Measurements from ENCODE around the gene CTPS2. TPM values are rescaled to one million over a fixed set of nuclear protein-coding genes. Genes with fewer than 3 reads are reported as not detected.

CTPS2 gene
- total and polyA plus RNA-seq, 2 experiments from 2014 or later, result 10.4 to 35.5 TPM

DNA sequence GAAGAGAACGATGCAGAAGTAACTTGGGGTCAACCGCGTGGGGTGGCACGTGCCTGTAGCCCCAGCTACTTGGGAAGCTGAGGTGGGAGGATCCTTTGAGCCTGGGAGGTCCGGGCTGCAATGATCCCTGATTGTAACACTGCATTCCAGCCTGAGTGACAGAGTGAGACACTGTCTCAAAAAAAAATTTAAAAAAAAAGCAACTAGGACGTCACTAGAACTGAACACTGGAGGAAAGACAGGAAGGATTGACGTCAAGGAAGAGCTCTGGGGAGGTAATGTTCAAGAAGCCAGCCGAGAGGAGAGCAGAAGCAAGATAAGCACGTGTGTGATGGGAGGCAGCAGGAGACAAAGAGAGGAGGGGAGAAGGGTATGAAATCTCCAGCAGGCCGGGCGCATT, 33.8 kb downstream of the CTPS2 start (continued):
- TF ChIP-seq, protein P1, sequence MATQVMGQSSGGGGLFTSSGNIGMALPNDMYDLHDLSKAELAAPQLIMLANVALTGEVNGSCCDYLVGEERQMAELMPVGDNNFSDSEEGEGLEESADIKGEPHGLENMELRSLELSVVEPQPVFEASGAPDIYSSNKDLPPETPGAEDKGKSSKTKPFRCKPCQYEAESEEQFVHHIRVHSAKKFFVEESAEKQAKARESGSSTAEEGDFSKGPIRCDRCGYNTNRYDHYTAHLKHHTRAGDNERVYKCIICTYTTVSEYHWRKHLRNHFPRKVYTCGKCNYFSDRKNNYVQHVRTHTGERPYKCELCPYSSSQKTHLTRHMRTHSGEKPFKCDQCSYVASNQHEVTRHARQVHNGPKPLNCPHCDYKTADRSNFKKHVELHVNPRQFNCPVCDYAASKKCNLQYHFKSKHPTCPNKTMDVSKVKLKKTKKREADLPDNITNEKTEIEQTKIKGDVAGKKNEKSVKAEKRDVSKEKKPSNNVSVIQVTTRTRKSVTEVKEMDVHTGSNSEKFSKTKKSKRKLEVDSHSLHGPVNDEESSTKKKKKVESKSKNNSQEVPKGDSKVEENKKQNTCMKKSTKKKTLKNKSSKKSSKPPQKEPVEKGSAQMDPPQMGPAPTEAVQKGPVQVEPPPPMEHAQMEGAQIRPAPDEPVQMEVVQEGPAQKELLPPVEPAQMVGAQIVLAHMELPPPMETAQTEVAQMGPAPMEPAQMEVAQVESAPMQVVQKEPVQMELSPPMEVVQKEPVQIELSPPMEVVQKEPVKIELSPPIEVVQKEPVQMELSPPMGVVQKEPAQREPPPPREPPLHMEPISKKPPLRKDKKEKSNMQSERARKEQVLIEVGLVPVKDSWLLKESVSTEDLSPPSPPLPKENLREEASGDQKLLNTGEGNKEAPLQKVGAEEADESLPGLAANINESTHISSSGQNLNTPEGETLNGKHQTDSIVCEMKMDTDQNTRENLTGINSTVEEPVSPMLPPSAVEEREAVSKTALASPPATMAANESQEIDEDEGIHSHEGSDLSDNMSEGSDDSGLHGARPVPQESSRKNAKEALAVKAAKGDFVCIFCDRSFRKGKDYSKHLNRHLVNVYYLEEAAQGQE (IDR thresholded peaks at IDR 0.05; ENCODE audit: unreplicated experiment), result no peak
- no peak for TF ChIP-seq STAT1 (IDR thresholded peaks at IDR 0.05; ENCODE audit: unreplicated experiment)

DNA sequence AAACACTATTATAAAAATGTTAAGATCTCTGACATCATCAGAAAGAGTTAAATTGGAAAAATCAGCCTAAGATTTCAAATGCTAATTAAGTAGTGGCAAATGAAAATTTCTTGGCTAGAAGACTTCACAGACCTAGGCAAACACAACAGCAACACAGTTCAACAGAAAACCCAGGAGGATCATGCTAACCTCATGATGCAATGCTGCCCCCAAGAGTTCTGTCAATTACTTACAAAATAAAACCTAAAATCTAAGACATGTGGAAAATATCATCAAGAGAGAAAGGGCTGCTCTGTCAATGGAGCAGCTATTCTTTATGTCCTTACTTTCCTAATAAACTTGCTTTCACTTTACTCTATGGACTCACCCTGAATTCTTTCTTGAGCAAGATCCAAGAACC, 41.5 kb downstream of the CTPS2 start:
- H3K36me3 Mint-ChIP-seq (ENCODE audit: low read depth), result peaks cover 54% of the 10 kb centered on the region
- Histone ChIP-seq H3K27me3 (ENCODE audit: insufficient read depth) (no peaks in the 10 kb centered on the region), H3K4me3 (no peak overlapping the region), H3K27ac (ENCODE audit: low read depth) (peak overlapping the region; percentile 27; the same call in 1 of the 2 replicates), H3F3A (replicated peaks; ENCODE audit: low read depth) (no peaks in the 10 kb centered on the region), H3K9me2 (ENCODE audit: insufficient read depth) (no peaks in the 10 kb centered on the region), H4K20me1 (replicated peaks; ENCODE audit: insufficient read depth) (no peaks in the 10 kb centered on the region), H3K4me2 (no peak overlapping the region), H3K4me1 (ENCODE audit: insufficient read depth) (peaks cover 2% of the 10 kb centered on the region; the same call in 1 of the 2 replicates), H3K36me3 (ENCODE audit: insufficient read depth) (no peaks in the 10 kb centered on the region), H2AFZ (no peak overlapping the region), H3K79me2 (replicated peaks; ENCODE audit: insufficient read depth) (no peaks in the 10 kb centered on the region)
- ATAC-seq, result peak; percentile 54
- no peaks in the 10 kb centered on the region for H3K9me3 Mint-ChIP-seq
- H3K27ac Mint-ChIP-seq, result peak overlapping the region; percentile 39; the same call in 1 of the 2 replicates
- H3K4me3 Mint-ChIP-seq, result no peak overlapping the region
- TF ChIP-seq, protein P2, sequence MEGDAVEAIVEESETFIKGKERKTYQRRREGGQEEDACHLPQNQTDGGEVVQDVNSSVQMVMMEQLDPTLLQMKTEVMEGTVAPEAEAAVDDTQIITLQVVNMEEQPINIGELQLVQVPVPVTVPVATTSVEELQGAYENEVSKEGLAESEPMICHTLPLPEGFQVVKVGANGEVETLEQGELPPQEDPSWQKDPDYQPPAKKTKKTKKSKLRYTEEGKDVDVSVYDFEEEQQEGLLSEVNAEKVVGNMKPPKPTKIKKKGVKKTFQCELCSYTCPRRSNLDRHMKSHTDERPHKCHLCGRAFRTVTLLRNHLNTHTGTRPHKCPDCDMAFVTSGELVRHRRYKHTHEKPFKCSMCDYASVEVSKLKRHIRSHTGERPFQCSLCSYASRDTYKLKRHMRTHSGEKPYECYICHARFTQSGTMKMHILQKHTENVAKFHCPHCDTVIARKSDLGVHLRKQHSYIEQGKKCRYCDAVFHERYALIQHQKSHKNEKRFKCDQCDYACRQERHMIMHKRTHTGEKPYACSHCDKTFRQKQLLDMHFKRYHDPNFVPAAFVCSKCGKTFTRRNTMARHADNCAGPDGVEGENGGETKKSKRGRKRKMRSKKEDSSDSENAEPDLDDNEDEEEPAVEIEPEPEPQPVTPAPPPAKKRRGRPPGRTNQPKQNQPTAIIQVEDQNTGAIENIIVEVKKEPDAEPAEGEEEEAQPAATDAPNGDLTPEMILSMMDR (conservative IDR thresholded peaks at IDR 0.05; ENCODE audit: low read depth in 2 of 2), result peak; percentile 54 to 63
- no peak for TF ChIP-seq POLR2AphosphoS5 (IDR thresholded peaks at IDR 0.05; ENCODE audit: low read depth)
- no peaks in the 10 kb centered on the region for H3K27me3 Mint-ChIP-seq (ENCODE audit: insufficient read depth, low read depth, poor library complexity)
- peaks cover 7% of the 10 kb centered on the region; the same call in 2 of the 3 replicates for H3K4me1 Mint-ChIP-seq
- peak; percentile 52 for DNase-seq (ENCODE audit: low spot score)

DNA sequence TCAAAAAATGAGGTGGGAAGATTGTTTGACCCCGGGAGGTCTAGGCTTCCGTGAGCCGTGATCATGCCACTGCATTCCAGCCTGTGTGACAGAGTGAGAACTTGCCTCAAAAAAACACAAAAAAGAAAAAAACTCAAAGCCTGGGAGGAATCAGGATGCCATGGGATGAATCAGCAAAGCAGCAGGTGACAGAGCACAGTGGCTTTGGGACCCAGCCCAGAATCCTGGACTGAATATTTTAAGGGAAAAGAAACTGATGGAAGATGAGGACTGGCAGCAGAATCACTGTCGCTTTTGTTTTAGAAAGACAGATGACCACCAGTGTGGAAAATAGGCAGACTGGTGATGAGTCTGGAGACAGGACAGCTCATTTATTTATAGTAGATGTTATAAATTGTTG, 45.9 kb downstream of the CTPS2 start:
- Histone ChIP-seq H3F3A (replicated peaks; ENCODE audit: low read depth) (no peaks in the 10 kb centered on the region), H3K27ac (ENCODE audit: low read depth) (no peak overlapping the region), H2AFZ (no peak overlapping the region), H3K9me2 (ENCODE audit: insufficient read depth) (no peaks in the 10 kb centered on the region), H3K4me1 (ENCODE audit: insufficient read depth) (peaks cover 7% of the 10 kb centered on the region), H3K27me3 (ENCODE audit: insufficient read depth) (no peaks in the 10 kb centered on the region), H3K36me3 (ENCODE audit: insufficient read depth) (no peaks in the 10 kb centered on the region), H3K4me2 (no peak overlapping the region), H3K79me2 (replicated peaks; ENCODE audit: insufficient read depth) (no peaks in the 10 kb centered on the region), H3K4me3 (no peak overlapping the region), H4K20me1 (replicated peaks; ENCODE audit: insufficient read depth) (no peaks in the 10 kb centered on the region)
- peak overlapping the region; percentile 44; the same call in 1 of the 2 replicates for H3K27ac Mint-ChIP-seq
- H3K9me3 Mint-ChIP-seq, result no peaks in the 10 kb centered on the region
- peaks cover 66% of the 10 kb centered on the region for H3K36me3 Mint-ChIP-seq (ENCODE audit: low read depth)
- H3K4me1 Mint-ChIP-seq, result peaks cover 15% of the 10 kb centered on the region
- DNase-seq (ENCODE audit: low spot score) (no peak), ATAC-seq (no peak)
- H3K27me3 Mint-ChIP-seq (ENCODE audit: insufficient read depth, low read depth, poor library complexity), result no peaks in the 10 kb centered on the region
- no peak overlapping the region for H3K4me3 Mint-ChIP-seq
- TF ChIP-seq ZNF331 (CRISPR knock-in tag; IDR thresholded peaks at IDR 0.05; ENCODE audit: low read depth), result no peak
- TF ChIP-seq, protein P1 (IDR thresholded peaks at IDR 0.05; ENCODE audit: unreplicated experiment), result no peak
- no peak for TF ChIP-seq CREB1 (CRISPR knock-in tag; IDR thresholded peaks at IDR 0.05; ENCODE audit: low read depth)
- TF ChIP-seq EZH2phosphoT487 (IDR thresholded peaks at IDR 0.05; ENCODE audit: unreplicated experiment), result no peak
- TF ChIP-seq, protein P3, sequence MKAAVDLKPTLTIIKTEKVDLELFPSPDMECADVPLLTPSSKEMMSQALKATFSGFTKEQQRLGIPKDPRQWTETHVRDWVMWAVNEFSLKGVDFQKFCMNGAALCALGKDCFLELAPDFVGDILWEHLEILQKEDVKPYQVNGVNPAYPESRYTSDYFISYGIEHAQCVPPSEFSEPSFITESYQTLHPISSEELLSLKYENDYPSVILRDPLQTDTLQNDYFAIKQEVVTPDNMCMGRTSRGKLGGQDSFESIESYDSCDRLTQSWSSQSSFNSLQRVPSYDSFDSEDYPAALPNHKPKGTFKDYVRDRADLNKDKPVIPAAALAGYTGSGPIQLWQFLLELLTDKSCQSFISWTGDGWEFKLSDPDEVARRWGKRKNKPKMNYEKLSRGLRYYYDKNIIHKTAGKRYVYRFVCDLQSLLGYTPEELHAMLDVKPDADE (IDR thresholded peaks at IDR 0.05), result no peak
- TF ChIP-seq EZH2 (IDR thresholded peaks at IDR 0.05; ENCODE audit: low read depth, unreplicated experiment), result no peak
- TF ChIP-seq NANOG (IDR thresholded peaks at IDR 0.05; ENCODE audit: borderline replicate concordance), result no peak
- TF ChIP-seq, protein P2 (conservative IDR thresholded peaks at IDR 0.05; ENCODE audit: low read depth in 2 of 2), result no peak
- no peak for TF ChIP-seq STAT1 (IDR thresholded peaks at IDR 0.05; ENCODE audit: unreplicated experiment)
